Pulmonary artery endothelial cell (primary cell): ENCODE measurements around the gene ARFGAP1. TPM values are rescaled to one million over a fixed set of nuclear protein-coding genes. Genes with fewer than 3 reads are reported as not detected.
"Not testable (repeated sequence)": the region's sequence is repeated elsewhere in the genome, so short reads cannot be mapped to it uniquely, and the experiment has no call there.

ENCODE experiments used
- DNase-seq: peaks from one replicate; pipeline ENCODE4 v3.0.0-alpha.2; 2011; ENCODE audit warnings: low read depth, low spot score
- total RNA-seq: library from RNA; depleted of rRNA; stranded (reverse); fragments of >200 nt; gene quantifications from 2 replicates; pipeline ENCODE4 v1.2.3, GENCODE V29; 2014

Gene ARFGAP1
- total RNA-seq, 1 donor from 2014 or later: 54.5 TPM

DNA sequence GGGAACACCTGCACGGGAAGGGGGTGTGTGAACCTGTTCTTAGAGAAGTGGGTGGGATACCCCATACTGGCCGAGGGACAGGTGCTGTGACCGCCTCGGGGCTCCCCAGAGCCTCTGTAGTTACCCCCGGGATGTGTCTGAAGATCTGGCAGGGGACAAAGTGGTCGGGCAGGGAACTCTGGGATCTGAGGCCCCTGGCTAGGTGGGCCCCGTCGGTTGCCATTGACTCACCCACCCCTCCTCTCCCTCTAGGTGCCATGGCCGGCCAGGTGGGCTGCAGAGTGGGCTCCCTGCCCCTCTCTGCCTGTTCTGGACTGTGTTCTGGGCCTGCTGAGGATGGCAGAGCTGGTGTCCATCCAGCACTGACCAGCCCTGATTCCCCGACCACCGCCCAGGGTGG is 32.6 kb upstream of the ARFGAP1 start:
- no peak for DNase-seq

DNA sequence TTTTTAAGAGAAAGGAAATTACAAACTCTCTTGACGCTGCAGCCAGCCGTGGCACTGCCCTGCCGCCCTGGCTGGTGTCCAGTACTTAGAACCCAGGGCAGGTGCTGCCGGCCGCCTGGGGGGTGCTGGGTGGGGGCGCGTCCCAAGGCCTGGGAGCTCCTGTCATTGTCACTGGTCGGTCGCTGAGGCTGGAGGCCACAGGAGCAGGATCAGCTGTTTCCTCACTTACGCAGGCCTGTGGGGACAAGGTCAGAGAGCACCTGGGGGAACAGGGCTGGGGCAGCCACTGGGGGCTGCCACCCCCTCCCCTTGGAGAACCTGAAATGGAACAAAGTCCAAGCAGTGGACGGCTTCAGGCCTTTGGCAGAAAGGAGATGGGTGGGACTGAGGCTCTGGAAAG is 31.3 kb upstream of the ARFGAP1 start:
- DNase-seq: no peak

DNA sequence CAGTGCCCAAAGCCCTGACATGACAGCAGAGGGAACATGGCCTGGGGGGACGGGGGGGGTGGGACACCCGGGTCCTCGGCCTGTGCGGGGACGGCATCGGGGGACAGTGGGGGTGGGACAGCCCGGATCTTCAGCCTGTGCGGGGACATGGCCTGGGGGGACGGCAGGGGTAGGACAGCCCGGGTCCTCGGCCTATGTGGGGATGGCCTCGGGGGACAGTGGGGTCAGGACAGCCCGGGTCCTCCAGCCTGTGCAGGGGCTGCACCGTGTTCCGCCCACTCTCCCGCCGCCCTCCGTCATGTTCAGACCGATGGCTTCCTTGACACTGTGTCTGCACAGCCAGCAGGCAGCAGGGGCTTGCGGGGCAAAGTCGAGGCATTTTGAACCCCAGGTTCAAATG is 29.9 kb upstream of the ARFGAP1 start:
- no peak for DNase-seq

DNA sequence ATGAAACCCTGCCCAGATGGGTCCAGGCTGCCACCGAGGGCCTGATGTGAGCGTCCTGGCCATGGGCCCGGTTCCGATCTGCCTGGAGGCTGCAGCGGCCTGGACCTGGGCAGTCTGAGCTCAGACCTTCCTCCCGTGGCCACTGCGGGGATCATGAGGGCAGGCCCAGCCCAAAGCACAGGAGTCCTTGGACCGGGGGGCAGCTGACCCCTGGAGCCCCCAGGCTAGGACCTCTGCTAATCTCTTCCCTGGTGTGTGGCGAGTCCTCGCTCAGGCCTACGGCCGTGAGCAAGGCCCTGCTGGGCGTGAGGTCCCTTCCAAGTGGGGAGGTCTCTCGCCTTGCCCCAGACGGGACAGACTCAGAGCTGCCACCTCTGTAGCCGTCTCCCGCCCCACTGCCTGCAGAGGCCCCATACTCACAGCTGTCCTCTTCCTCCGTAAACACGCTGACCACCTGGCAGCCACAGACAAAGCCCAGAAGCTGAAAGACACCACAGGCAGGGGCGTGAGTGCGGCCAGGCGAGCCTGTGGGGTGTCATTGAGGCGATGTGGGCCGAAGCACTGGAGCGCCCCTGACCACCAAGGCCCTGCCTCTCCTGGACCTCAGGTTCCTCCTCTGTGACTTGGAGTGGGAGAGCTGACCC is 28.9 kb upstream of the ARFGAP1 start:
- no peak for DNase-seq

DNA sequence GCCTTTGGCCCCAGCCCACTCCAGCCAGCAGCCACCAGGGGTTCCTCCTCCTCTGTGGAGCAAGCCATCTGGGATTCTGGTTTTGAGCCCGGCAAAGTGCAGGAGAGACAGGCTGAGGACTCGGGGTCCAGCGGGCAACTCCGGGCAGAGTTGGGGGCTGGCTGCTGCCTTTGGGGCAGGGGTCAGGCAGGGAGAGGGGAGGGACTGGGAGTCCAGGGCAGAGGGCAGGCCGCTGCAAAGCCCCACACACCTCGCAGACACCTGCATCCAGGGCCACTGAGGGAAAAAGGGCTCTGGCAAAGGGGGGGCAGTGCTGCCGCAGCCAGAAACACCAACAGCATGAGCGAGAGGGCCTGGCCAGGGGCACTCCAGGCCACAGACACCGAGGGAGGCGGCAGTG is 28.1 kb upstream of the ARFGAP1 start:
- DNase-seq: no peak

DNA sequence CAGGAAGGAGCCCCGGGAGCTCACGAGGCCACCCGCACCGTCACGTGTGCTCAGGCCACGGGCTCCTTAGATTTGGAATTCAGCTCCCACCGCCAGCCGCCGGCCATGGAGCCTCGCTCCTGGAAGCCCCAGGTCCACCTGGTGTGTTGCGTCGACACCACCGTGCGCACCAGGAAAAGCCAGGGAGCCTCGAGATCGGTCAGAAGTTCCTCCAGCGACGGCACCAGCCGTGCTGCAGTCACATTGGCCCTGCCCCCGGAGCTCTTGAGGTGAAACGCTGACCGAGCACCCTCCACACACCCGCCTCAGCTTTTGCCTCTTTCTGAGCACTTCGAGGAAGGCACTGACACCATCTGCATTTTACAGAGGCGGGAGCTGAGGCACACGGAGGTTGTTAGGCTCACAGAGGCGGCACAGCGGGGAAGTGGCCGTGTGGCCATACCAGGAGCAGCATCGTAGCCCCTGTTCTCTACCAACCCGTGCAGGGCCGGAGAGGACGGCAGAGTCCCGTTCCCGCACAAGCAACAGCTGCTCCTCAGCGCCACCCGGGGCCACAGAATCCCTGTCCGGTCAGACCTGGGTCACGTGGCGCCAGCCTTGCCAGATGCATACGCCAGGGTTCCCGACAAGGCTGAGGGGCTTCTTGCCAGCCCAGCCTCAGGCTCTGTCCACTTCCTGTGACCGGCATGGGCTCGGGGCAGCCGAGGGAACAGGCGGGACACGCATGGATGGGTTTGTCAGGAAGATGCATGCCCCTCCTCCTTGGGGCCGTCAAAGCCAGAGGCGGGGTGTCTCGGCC is 25.9 kb upstream of the ARFGAP1 start:
- no peak for DNase-seq

DNA sequence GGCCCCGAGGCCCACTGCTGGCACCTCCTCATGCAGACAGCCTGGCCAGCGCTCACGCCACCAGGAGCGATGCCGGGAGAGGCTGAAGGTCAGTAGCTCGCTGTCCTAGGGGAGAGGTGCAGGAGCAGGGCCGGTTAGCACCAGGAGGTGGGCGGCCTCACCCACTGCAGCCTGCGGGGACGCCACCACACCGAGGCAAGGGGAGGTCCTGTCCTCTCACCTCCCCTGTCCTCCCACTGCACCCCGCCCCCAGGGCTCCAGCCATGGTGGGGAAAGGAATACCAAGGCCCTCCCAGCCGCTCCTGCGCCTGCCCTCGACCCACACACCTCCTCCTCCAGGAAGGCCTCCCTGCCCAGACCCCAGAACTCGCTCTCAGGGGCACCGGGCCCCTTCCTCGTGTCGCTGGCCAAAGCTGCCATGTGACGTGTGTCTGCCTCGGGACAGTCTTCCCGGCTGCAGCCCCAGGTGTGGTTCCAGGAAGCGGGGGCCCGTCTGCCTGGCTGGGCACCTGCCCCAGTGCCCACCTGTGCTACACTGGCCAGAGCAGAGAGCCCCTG is 24.9 kb upstream of the ARFGAP1 start:
- DNase-seq: no peak

DNA sequence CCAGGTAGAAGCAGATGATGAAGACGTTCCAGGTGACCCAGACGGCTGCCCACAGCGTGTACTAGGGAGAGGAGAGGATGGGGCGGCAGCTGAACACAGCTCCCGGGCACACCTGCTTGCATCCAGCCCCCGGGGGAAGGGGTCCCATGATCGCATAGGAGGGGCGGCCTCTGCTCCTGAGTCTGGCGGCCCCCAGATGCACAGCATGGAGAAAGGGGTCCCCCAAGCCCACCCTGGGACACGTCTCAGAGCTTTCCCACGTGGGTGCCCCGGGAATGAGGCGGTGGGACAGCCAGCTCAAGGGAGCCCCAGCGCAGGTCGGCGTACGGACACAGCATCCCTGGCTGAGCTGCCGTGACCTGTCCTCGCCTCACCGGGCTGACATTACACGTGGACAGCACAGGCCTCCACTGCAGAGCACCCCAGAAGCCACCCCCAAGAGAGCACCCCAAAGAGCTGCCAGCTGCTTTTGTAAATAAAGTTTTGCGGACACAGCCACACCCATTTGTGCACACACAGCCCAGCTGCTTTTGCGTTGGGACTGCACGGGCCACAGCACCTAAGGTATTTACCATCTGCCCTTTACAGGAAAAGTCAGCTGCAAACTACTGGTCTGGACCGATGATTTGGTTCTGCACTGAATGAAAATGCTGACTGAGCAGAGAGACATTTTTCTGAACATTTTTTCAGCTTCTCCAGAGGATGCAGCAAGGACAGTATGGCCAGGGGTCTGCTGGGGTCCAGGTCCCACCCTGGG is 23.6 kb upstream of the ARFGAP1 start:
- DNase-seq: no peak

DNA sequence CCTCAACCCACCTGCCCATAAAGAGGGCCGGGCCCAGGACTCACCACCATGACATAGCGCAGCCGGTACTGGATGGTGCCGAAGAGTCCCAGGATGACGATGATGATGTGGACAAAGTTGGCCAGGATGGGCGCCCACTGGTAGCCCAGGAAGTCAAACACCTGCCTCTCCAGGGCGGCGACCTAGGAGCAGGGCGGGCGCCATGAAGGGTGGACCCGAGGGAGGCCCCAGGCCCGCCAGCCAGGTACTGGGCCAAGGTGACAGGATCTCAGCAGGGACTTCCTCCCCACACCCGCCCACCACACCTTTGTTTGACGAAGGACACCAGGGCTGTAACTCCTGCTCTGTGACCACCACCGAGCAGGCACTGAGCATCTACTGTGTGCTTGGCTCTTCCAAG is 22.7 kb upstream of the ARFGAP1 start:
- no peak for DNase-seq

DNA sequence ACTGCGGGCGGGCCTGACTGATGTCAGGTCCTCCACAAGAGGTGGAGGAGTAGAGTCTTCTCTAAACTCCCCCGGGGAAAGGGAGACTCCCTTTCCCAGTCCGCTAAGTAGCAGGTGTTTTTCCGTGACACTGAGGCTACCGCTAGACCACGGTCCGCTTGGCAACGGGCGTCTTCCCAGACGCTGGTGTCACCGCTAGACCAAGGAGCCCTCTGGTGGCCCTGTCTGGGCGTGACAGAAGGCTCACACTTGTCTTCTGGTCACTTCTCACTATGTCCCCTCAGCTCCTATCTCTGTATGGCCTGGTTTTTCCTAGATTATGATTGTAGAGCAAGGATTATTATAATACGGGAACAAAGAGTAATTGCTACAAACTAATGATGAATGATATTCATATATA is 21.3 kb upstream of the ARFGAP1 start:
- DNase-seq: not testable (repeated sequence)

DNA sequence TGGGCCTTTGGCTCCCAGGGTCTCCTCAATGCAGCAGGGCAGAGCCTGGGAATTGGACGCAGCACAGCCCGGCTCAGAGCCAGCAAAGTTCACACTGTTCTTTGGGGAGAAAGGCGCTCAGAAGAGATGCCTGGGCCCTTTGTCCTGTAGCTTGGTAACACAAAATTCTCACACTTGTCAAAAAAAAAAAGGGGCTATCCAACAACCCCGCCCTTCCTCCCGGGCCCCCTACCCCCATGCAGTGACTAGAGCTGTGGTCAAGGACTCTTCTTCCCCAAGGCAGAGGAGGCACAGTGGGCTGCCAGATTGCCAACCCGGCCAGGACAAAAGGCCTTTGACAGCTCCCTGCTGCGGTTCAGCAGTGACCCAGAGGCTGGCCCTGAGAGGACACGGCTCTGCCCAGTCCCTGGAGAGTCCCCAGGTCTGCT is 20.3 kb upstream of the ARFGAP1 start:
- DNase-seq: no peak

DNA sequence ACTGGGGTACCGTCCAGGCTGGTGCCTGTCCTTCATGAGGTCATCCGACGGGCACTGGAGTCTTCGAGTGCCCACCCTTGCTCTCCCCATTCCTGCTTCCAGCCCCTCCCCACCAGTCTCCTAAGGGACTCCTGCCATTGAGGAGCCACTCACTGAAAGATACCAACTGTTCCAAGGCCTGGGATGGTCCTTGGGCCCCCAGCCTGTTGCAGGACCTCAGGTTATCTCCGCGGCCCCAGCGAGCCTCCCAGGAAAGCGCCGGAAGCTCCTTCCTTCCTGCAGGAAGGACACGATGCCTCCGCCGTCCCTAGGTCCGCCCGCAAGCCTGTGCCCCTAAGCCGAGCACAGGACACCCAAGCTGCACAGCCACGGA is 19.6 kb upstream of the ARFGAP1 start:
- no peak for DNase-seq

DNA sequence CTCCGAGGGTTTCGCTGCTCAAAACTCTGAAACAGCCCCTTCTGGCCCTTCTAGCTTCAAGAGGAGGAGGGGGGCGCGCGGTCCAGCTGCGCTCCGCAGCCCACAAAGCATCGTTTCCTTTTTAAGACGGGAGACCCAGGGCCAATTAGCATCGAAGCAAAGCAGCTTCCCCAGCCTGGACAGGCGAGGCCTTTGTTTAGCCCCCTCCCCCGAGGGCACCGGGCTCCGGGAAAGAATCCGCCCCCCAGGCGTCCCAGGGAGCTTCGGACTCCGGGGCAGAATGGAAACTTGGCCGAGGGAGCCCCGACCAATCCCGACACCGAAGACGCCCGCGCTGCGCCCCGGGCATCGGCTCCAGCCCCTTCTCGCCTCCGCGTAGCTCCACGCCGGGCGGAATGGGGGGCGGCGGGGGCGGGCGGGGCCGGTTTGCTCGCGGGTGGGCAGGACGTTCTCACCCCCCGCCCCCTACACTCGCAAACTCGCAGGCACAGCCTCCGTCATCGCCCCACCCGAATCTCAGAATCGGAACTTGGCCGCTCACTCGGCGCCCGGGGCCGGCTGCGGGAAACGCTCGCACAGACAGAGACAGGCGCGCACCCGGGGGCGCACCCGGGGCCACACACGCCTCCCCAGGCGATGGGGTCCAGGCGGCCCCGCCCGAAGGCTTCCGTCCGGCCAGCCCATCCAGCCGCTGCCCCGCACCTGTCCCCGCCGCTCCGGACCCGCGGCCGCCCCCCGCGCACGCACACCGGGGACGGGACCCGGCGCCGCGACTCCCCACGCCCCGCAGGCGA is 19.0 kb upstream of the ARFGAP1 start:
- no peak for DNase-seq

DNA sequence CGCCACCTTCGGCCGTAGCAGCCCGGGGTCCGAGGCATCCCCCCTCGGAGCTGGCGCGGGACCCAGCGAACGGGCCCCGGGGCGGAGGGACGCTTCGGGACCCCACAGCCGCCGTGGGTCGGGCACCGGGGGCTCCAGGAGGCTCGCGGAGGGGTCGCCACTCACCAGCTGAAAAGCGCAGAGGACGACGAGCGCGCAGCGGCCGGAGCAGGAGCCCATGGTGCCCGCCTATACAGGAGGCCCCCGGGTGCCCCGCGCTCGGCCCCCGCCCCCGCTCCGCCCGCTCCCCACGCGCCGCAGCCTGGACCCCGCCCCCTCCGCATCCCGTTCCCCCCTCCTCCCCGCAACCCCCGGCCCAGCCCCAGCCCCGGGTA is 18.4 kb upstream of the ARFGAP1 start, which contains the start of gene NKAIN4:
Gene NKAIN4 (minus strand): TSS at position 232 of the 374 bp plus-strand sequence. CDS start 13 bp downstream, at position 219.
- DNase-seq: no peak

DNA sequence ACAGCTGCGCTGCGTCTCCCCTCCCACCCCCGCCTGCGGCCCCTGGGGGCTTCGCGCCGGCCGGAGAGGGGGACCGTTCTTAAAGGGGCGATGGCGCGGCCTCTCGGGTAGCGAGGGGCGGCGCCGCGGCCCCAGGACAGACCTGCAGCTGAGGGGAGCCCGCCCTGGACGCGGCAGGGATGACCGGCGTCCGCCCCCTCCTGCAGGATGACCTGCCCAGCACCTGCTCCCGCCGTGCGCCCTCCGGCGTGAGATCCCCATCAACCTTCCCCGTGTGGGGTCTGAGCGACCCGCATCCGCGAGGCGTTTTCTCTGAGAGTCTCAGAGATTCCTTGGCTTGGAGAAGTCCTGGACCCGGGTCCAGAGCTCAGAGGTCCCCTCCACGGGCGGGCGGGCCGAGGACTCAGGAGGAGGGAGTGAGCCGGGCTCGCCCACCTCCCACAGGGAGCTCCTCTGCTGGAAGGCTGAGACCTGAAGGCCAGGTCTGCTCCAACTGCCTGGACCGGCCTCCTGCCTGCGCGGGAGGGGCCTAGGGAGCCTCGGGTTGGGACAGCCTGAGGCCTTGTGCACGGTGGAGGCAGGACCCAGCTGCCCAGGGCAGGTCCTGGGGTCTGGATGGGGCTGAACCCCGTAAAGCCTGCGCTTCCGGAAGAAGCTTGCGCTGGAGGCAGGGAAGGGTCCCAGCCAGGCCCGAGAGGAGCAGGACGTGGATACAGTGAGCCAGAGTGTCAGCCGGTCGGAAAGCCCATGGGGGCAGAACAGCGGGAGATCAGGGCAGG is 17.8 kb upstream of the ARFGAP1 start:
- no peak for DNase-seq

DNA sequence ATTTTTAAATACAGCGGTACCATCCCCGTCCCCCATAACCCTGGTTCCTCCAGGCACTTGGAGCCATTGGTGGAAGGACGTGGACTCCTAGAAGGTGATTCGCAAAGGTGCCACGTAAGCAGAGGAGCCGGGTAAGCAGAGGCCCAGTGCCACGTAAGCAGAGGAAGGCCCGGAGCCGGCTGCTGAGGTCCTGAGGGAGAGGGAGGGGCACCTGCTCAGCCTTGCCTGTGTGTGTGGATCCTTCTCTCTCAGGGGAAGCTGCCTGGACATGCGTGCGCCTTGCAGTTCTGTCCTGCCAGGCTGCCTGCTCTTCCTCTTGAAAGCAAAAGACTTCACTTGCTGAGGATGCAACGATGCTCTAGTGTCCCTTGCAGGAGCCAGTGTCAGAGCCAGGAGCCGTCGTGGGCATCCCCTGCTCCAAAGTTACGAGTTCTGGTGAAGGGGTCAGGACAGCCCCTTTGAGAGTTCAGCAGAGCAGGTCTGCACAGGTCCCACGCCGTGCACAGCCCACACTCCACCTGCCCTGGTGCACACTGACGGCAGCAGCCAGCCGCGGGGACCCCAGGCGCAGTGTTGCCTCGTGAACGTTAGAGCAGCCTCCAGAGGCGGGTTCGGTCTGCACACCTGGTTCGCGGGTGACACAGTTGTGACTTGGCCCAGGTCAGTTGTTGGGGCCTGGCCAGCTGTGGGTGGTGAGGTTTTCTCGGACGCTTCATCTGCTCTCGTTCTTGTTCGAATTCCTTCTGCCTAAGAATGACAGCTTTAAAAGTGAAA is 16.5 kb upstream of the ARFGAP1 start:
- DNase-seq: no peak

DNA sequence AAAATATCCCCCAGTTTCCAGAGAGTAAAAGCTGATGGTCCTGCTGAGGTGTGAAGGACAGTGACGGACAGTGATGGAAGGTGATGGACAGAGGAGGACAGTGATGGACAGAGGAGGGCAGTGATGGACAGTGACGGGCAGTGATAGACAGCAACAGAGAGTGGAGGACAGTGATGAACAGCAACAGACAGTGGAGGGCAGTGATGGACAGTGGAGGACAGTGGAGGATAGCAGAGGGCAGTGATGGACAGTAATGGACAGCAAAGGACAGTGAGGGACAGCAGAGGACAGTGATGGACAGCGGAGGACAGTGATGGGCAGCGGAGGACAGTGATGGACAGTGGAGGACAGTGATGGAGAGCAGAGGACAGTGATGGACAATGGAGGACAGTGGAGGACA is 15.7 kb upstream of the ARFGAP1 start:
- no peak for DNase-seq

DNA sequence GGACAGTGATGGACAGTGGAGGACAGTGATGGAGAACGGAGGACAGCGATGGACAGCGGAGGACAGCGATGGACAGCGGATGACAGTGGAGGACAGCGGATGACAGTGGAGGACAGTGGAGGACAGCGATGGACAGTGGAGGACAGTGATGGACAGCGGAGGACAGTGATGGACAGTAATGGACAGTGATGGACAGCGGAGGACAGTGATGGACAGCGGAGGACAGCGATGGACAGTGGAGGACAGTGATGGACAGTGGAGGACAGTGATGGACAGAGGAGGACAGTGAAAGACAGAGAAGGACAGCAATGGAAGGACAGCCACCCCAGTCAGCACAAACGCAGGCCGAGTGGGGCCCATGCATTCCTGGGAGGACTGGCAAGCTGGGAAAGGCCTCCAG is 15.0 kb upstream of the ARFGAP1 start:
- no peak for DNase-seq

DNA sequence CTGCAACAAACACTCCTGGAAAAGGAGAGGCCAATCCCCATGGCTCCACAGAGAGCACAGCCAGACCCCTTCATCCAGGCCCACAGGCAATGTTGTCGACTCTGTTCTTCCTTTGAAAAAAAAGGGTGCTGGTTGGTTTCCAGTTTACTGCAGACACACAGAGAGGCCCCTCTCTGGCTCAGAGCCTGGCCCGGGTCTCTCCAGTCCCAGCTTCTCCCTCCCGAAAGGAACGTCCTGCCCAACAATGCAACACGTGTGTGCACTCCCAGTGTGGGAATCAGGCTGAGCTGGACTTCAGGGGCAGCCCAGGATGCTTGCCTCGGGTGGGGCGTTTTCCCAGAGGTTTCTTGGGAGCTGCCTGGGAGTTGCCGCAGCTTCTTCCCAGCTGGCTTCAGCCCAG is 13.8 kb upstream of the ARFGAP1 start:
- DNase-seq: no peak
